Activated gamma-delta T cell treated with Interleukin-2 at 50 U/mL for 16 hours (primary cell): ENCODE results near the gene DEPDC1B.
"Not testable (repeated sequence)": the region's sequence is repeated elsewhere in the genome, so short reads cannot be mapped to it uniquely, and the experiment has no call there.

Experiments used
- DNase-seq: peaks from one replicate; pipeline ENCODE4 v3.0.0-alpha.2; 2020

The DEPDC1B gene

GRCh38 chr5:60698336-60698735 lies 1.6 kb downstream of the DEPDC1B start:
- DNase-seq = no peak

- no peak for DNase-seq
These were observed 9.6 kb downstream of the DEPDC1B start for GRCh38 chr5:60690326-60690725.

- no peak for DNase-seq
These were observed 11.0 kb downstream of the DEPDC1B start for GRCh38 chr5:60688980-60689379.

- no peak for DNase-seq
These were observed 11.8 kb downstream of the DEPDC1B start for GRCh38 chr5:60687927-60688720.

- no peak for DNase-seq
These were observed 13.8 kb downstream of the DEPDC1B start for GRCh38 chr5:60686157-60686556.

- DNase-seq = no peak
These were observed 14.3 kb downstream of the DEPDC1B start for GRCh38 chr5:60685700-60686099.

GRCh38 chr5:60685028-60685427 lies 14.9 kb downstream of the DEPDC1B start:
- DNase-seq = no peak

GRCh38 chr5:60682007-60682406 lies 18.0 kb downstream of the DEPDC1B start:
- not testable (repeated sequence) for DNase-seq

GRCh38 chr5:60679816-60680215 lies 20.1 kb downstream of the DEPDC1B start:
- no peak for DNase-seq

- DNase-seq = no peak
These were observed 21.9 kb downstream of the DEPDC1B start for GRCh38 chr5:60677850-60678664.

- no peak for DNase-seq
These were observed 24.7 kb downstream of the DEPDC1B start for GRCh38 chr5:60675286-60675685.

GRCh38 chr5:60674251-60675069 lies 25.5 kb downstream of the DEPDC1B start:
- DNase-seq = no peak

GRCh38 chr5:60673334-60673733 lies 26.6 kb downstream of the DEPDC1B start:
- no peak for DNase-seq

- no peak for DNase-seq
These were observed 27.2 kb downstream of the DEPDC1B start for GRCh38 chr5:60672693-60673264.

- no peak for DNase-seq
These were observed 27.9 kb downstream of the DEPDC1B start for GRCh38 chr5:60671899-60672692.

- no peak for DNase-seq
These were observed 29.2 kb downstream of the DEPDC1B start for GRCh38 chr5:60670749-60671148.

GRCh38 chr5:60668686-60669304 lies 31.2 kb downstream of the DEPDC1B start:
- no peak for DNase-seq

- no peak for DNase-seq
These were observed 47.9 kb downstream of the DEPDC1B start for GRCh38 chr5:60651872-60652620.

GRCh38 chr5:60649288-60649917 lies 50.6 kb downstream of the DEPDC1B start:
- no peak for DNase-seq

GRCh38 chr5:60648175-60648574 lies 51.8 kb downstream of the DEPDC1B start:
- no peak for DNase-seq
